Prostate gland (tissue), 2 donors: Measurements from ENCODE around the gene DPM2.

Source experiments
- POLR2AphosphoS5 ChIP-seq: sonication (generic); formaldehyde crosslinking; IDR thresholded peaks from one replicate; pipeline ENCODE4 v1.6.1; 2017; ENCODE audit warnings: antibody characterized with exemption
- TF ChIP-seq, protein P1 (sequence below), 4 experiments: fragments of 200-600 bp in 2 of 4; fragments of 450-650 bp in 2 of 4; sonication (generic) in 2 of 4; IDR thresholded peaks; 1 replicate in 3 of 4; 2 replicates in 1 of 4; pipeline ENCODE4 v1.5.1; 2016 to 2019; ENCODE audit warnings: antibody characterized with exemption in 4 of 4, mild to moderate bottlenecking in 2 of 4, moderate library complexity in 2 of 4

DNA sequence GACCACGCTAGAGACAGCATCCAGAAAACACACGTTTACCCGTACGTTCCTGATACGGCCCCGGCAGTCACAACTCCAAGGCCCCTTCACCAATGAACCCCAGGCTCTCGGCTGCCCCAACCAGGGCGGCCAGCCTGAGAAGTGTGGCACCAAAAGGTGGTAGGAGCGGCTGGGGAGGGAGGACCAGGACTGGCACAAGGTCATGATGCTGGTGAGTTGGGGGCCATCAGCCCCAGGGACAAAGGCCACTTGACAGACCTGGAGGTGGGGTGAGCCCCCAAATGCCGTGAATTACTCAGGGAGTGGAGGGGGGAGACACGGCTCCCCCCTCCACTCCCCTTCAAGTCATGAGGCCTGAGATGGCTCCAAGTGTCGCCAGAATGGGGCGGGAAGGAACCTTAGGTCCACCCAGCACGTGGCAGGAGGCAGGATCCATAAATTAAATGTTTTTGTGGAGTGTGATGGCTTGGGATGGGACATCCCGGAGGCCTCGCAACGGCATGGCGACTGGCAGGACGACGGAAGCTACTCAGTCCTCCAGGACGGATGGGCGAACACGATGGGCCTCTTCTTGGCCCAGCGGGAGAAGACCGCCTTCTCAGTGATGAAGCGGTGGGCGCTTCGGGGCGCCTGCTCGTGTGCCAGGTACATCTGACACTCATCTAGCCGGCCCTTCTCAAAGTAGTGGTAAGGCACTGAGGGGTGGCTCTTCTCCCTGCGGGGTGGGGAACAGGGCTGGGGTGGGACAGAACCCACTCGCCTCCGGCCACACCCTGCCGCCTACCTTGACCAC, 29.6 kb downstream of the DPM2 start:
- TF ChIP-seq, protein P1, sequence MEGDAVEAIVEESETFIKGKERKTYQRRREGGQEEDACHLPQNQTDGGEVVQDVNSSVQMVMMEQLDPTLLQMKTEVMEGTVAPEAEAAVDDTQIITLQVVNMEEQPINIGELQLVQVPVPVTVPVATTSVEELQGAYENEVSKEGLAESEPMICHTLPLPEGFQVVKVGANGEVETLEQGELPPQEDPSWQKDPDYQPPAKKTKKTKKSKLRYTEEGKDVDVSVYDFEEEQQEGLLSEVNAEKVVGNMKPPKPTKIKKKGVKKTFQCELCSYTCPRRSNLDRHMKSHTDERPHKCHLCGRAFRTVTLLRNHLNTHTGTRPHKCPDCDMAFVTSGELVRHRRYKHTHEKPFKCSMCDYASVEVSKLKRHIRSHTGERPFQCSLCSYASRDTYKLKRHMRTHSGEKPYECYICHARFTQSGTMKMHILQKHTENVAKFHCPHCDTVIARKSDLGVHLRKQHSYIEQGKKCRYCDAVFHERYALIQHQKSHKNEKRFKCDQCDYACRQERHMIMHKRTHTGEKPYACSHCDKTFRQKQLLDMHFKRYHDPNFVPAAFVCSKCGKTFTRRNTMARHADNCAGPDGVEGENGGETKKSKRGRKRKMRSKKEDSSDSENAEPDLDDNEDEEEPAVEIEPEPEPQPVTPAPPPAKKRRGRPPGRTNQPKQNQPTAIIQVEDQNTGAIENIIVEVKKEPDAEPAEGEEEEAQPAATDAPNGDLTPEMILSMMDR (IDR thresholded peaks at IDR 0.05) = no peak
- TF ChIP-seq POLR2AphosphoS5 = no peak
